Measurements from ENCODE around the gene RCOR1. TPM values are rescaled to one million over a fixed set of nuclear protein-coding genes. Genes with fewer than 3 reads are reported as not detected.

Gene RCOR1
- total and polyA plus RNA-seq, 2 of the 4 experiments (the other 2 are of a cell fraction), result 9.0 to 11.2 TPM

- Histone ChIP-seq H3K23ac (ENCODE audit: low read depth, low read length) (no peak overlapping the region), H3K4ac (ENCODE audit: low read depth, low read length) (no peak overlapping the region), H3K4me1 (ENCODE audit: control insufficient read depth, insufficient read depth, low read length) (no peaks in the 10 kb centered on the region; the same call in 1 of the 2 replicates), H3K27me3 (ENCODE audit: control insufficient read depth, insufficient read depth, low read length) (no peaks in the 10 kb centered on the region), H3K4me2 (ENCODE audit: low read depth, low read length) (no peak overlapping the region), H4K20me1 (ENCODE audit: insufficient read depth, low read length) (peaks cover 32% of the 10 kb centered on the region), H2AK9ac (replicated peaks; ENCODE audit: low read depth, low read length, poor library complexity) (no peak overlapping the region), H2AFZ (replicated peaks; ENCODE audit: low read length, poor library complexity) (no peak overlapping the region), H4K5ac (ENCODE audit: low read depth, low read length) (no peak overlapping the region), H3K9ac (ENCODE audit: low read depth, low read length) (no peak overlapping the region), H3K4me3 (ENCODE audit: insufficient read depth, low read depth, low read length) (no peak overlapping the region), H3K56ac (ENCODE audit: extremely low read depth, insufficient read depth, low read length) (no peak overlapping the region), H2BK20ac (ENCODE audit: low read depth, low read length) (no peak overlapping the region), H3K9me3 (ENCODE audit: control insufficient read depth, insufficient read depth, low read length) (peaks cover 5% of the 10 kb centered on the region), H2BK15ac (ENCODE audit: low read depth, low read length) (no peak overlapping the region), H3K18ac (ENCODE audit: low read depth, low read length) (no peak overlapping the region), H3K36me3 (ENCODE audit: control insufficient read depth, insufficient read depth, low read length) (peaks cover 8% of the 10 kb centered on the region; the same call in 1 of the 2 replicates), H2AK5ac (ENCODE audit: low read depth, low read length) (no peak overlapping the region), H2BK120ac (ENCODE audit: low read depth, low read length) (no peak overlapping the region), H3K79me1 (ENCODE audit: low read depth in 1 of 2, low read length in 2 of 2) (peaks cover 35 to 60% of the 10 kb centered on the region in 2 experiments), H4K91ac (ENCODE audit: insufficient read depth, low read depth, low read length) (no peak overlapping the region), H2BK5ac (ENCODE audit: low read depth, low read length, poor library complexity, severe bottlenecking) (no peak overlapping the region), H4K8ac (ENCODE audit: low read depth in 2 of 2, low read length in 2 of 2) (no peak overlapping the region), H3K9me1 (ENCODE audit: insufficient read depth, low read length) (peaks cover 2% of the 10 kb centered on the region; the same call in 1 of the 2 replicates), H3K14ac (replicated peaks; ENCODE audit: low read depth, low read length) (no peak overlapping the region), H3K27ac (ENCODE audit: insufficient read depth, low read length) (no peak overlapping the region)
- no CpG with 5 or more reads among the region's 2 CpGs for WGBS, 2 experiments (ENCODE audit: extremely low coverage in 2 of 2, insufficient read length in 1 of 2)
- peak; percentile 33 for DNase-seq
- intact Hi-C loops (cut with micrococcal nuclease), result loop anchor here (10.0 kb wide), 2 partner anchors 265 to 355 kb away; partner anchors contain the start of gene CDC42BPB
- ChIA-PET CTCF (interaction anchor here (0.5 kb wide), 1 partner anchor 62 kb away, joined by 3 read pairs; no protein-coding TSS in a partner anchor), POLR2A (ENCODE audit: unreplicated experiment) (interaction anchor here (0.5 kb wide), 1 partner anchor 37 kb away, joined by 4 read pairs; no protein-coding TSS in a partner anchor)
- BruUV-seq (replicated peaks), result no TSS peak
- TF ChIP-seq RFX5 (IDR thresholded peaks at IDR 0.05; ENCODE audit: low read depth, low read length) (no peak), RAD21 (IDR thresholded peaks at IDR 0.05; ENCODE audit: low read length) (no peak), CHD1 (IDR thresholded peaks at IDR 0.05; ENCODE audit: low read depth, low read length) (no peak)
- dilution Hi-C loops (cut with HindIII; ENCODE audit: low sequenced_read_pairs, unreplicated experiment), result no loop called here
- peak; percentile 22; the same call in 1 of the 2 replicates for ATAC-seq (ENCODE audit: low read depth)
- in situ Hi-C loops (cut with MboI; ENCODE audit: low sequenced_read_pairs), result loop anchor here (10.0 kb wide), 1 partner anchor 215 kb away; no protein-coding TSS in a partner anchor
Observed at GRCh38 chr14:102699416-102700110, 107.1 kb downstream of the RCOR1 start.
